ENCODE measurements around the gene ARHGEF40.
"Not testable (repeated sequence)": the region's sequence is repeated elsewhere in the genome, so short reads cannot be mapped to it uniquely, and the experiment has no call there.

The ARHGEF40 gene

GRCh38 chr14:21039585-21040369 is 30.3 kb upstream of the ARHGEF40 start:
- DNase-seq (ENCODE audit: low read depth, low spot score), result no peak

GRCh38 chr14:21040370-21040925 is 29.7 kb upstream of the ARHGEF40 start:
- DNase-seq (ENCODE audit: low read depth, low spot score), result no peak

GRCh38 chr14:21040941-21041340 is 29.2 kb upstream of the ARHGEF40 start:
- not testable (repeated sequence) for DNase-seq (ENCODE audit: low read depth, low spot score)

- no peak for DNase-seq (ENCODE audit: low read depth, low spot score)
These were observed 28.2 kb upstream of the ARHGEF40 start, which contains the start of gene RNASE7 for GRCh38 chr14:21041676-21042433. RNASE7 (plus strand) TSS chr14:21042362; CDS start chr14:21042993, 631 bp downstream.

- DNase-seq (ENCODE audit: low read depth, low spot score), result no peak
These were observed 27.2 kb upstream of the ARHGEF40 start for GRCh38 chr14:21042918-21043317.

- no peak for DNase-seq (ENCODE audit: low read depth, low spot score)
These were observed 26.6 kb upstream of the ARHGEF40 start for GRCh38 chr14:21043387-21043973.

GRCh38 chr14:21043974-21044618 is 26.0 kb upstream of the ARHGEF40 start:
- DNase-seq (ENCODE audit: low read depth, low spot score), result no peak

GRCh38 chr14:21047378-21047781 is 22.7 kb upstream of the ARHGEF40 start:
- no peak for DNase-seq (ENCODE audit: low read depth, low spot score)

- no peak for DNase-seq (ENCODE audit: low read depth, low spot score)
These were observed 21.5 kb upstream of the ARHGEF40 start for GRCh38 chr14:21048638-21049037.

- no peak for DNase-seq (ENCODE audit: low read depth, low spot score)
These were observed 20.8 kb upstream of the ARHGEF40 start for GRCh38 chr14:21049271-21049673.

GRCh38 chr14:21050597-21050996 is 19.5 kb upstream of the ARHGEF40 start:
- no peak for DNase-seq (ENCODE audit: low read depth, low spot score)

- DNase-seq (ENCODE audit: low read depth, low spot score), result no peak
These were observed 16.7 kb upstream of the ARHGEF40 start for GRCh38 chr14:21053184-21054122.

GRCh38 chr14:21054123-21054767 is 15.9 kb upstream of the ARHGEF40 start:
- no peak for DNase-seq (ENCODE audit: low read depth, low spot score)

- DNase-seq (ENCODE audit: low read depth, low spot score), result no peak
These were observed 15.3 kb upstream of the ARHGEF40 start for GRCh38 chr14:21054768-21055145.

GRCh38 chr14:21055432-21056117 is 14.5 kb upstream of the ARHGEF40 start:
- DNase-seq (ENCODE audit: low read depth, low spot score), result no peak

GRCh38 chr14:21056520-21057163 is 13.5 kb upstream of the ARHGEF40 start:
- no peak for DNase-seq (ENCODE audit: low read depth, low spot score)

- DNase-seq (ENCODE audit: low read depth, low spot score), result no peak
These were observed 12.1 kb upstream of the ARHGEF40 start, which contains the start of gene RNASE8 for GRCh38 chr14:21057803-21058675. RNASE8 (plus strand) TSS chr14:21057822; CDS start chr14:21057893, 71 bp downstream.

GRCh38 chr14:21058903-21059302 is 11.2 kb upstream of the ARHGEF40 start:
- no peak for DNase-seq (ENCODE audit: low read depth, low spot score)

All from smooth muscle cell of the brain vasculature (primary cell).